Measurements from ENCODE around the gene TPD52L1.
"Not testable (repeated sequence)": the region's sequence is repeated elsewhere in the genome, so short reads cannot be mapped to it uniquely, and the experiment has no call there.

Gene TPD52L1, protein sequence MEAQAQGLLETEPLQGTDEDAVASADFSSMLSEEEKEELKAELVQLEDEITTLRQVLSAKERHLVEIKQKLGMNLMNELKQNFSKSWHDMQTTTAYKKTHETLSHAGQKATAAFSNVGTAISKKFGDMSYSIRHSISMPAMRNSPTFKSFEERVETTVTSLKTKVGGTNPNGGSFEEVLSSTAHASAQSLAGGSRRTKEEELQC

DNA sequence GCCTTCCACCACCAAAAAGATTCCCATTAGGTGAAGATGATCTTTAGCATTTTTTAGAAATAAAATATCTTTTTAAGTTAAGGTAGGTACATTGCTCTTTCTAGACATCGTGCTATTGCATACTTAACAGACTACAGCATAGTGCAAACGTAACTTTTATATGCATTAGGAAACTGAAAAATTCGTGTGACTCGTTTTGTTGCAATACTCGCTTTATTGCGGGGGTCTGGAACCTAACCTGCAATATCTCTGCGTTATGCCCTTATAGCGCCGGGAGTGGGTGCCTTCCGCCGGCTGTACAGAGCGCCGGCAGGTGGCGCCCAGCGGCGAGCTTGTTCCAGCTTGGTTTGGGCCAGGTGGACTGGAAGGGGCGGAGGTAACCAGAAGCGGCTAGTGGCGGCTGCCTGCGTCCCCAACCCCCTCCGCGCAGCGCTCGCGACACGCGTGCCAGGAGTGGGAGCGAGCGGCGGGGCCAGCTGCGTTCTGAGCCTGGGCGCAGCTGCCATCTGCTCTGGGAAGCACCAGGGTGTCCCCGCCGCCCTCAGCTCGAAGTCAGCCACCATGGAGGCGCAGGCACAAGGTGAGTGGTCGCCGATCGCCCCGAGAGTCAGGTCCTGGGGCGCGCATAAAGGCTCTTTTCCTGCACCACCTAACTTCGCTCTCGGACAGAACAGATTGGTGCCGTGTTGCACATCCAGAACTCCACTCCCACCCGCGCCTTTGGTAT, at the start of gene TPD52L1:
Gene TPD52L1, plus strand, starts transcription at position 383 of the 727 bp plus-strand sequence. Its CDS starts 179 bp downstream, at position 562.
- peak; percentile 83 for DNase-seq (ENCODE audit: low spot score)

DNA sequence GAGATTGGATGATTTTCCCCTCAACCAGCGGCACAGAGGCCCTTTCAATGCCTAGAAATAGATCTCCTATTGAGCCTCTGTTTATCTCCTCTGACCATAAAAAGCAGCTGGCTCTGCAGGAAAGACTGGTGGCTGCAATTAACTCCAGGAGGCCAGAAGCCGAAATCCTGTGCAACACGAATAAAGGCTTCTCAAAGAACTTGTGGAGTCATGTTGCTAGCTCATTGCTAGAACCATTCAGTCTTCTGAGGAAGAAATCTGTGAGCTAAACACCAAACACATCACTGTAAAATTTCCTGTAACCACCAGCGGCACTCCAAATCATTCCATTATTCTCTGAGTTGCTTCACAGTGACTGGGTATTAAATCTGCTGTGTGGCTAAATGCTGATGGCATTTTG, 49.1 kb upstream of the TPD52L1 start:
- peak; percentile 61 for DNase-seq (ENCODE audit: low spot score)

GRCh38 chr6:125107048-125107447, 46.5 kb upstream of the TPD52L1 start:
- DNase-seq (ENCODE audit: low spot score), result no peak

GRCh38 chr6:125107896-125108295, 45.7 kb upstream of the TPD52L1 start:
- DNase-seq (ENCODE audit: low spot score), result no peak

DNA sequence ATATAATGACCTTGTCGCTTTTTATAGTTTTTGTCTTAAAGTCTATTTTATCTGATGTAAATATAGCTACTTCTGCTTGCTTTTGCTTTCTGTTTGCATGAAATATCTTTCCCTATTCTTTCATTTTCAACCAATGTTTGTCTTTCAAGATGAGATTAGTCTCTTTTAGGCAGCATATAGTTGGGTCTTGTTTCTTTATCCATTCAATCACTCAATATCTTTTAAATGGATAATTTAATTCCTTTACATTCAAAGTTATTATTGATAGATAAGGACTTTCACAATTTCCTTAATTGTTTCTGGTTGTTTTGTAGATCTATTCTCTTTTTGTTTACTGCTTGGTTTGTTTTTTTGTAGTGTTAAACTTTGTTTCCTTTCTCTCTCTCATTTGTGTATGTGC, 43.5 kb upstream of the TPD52L1 start:
- DNase-seq (ENCODE audit: low spot score), result no peak

GRCh38 chr6:125111219-125111983, 42.2 kb upstream of the TPD52L1 start:
- DNase-seq (ENCODE audit: low spot score), result no peak

DNA sequence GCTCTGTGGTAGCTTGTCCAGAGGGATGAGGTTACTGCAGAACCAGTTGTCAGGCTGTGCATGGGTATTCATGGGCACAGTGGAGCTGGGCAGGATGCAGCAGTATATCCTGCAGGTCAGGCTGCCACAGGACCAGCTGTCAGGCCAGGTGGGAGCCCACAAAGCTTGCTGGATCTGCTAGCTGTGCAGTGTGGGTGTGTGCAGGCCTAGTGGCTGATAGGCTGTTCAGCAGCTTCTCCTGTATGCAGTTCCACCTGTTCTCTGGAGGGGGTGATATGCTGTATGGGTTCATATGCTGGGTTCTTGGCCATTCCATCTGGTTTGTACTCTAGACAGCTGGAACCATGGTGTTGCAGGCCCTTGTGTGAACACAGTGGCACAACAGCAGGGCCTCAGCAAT, 40.6 kb upstream of the TPD52L1 start:
- DNase-seq (ENCODE audit: low spot score), result no peak

GRCh38 chr6:125114248-125114858, 39.2 kb upstream of the TPD52L1 start:
- peak; percentile 57 for DNase-seq (ENCODE audit: low spot score)

- DNase-seq (ENCODE audit: low spot score), result no peak
Measured at GRCh38 chr6:125116170-125116569, 37.4 kb upstream of the TPD52L1 start.

GRCh38 chr6:125116710-125117109, 36.9 kb upstream of the TPD52L1 start:
- DNase-seq (ENCODE audit: low spot score), result no peak

DNA sequence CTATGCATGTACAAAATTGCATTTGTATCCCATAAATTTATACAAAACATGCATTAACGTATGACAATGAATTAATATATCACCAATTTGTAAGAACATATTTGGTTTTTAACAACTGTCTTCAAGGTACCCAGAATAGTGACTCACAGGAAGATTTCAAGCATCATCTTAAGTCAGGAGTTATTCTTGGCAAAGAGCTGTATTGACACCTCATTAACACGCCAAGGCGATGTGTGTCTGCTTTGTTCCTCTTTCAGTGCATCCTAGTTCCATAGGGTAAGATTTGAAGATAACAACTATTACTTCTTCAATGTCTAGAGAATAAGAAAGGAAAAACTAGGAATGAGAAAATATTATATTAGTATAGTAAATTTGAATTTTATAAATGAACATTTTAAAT, 35.8 kb upstream of the TPD52L1 start:
- no peak for DNase-seq (ENCODE audit: low spot score)

GRCh38 chr6:125120054-125120590, 33.5 kb upstream of the TPD52L1 start:
- no peak for DNase-seq (ENCODE audit: low spot score)

DNA sequence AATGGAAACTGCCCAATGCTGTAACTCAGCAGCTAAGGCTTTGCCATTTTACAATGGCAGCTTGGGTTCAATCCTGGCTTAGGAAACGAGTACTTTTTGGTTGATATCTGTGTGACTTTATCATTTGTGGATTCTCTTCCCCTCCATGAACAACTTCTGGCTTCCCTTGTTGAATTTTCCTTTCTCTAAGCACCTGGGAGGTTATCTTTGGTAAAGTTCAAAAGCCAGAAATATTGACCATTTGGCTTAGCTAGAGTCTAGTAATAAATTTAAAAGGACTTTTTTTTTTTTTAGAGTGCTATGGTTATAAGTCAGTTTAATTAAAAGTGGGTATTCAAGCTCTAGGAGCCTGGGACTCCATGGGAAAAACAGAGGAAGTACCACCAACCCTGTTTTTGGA, 31.7 kb upstream of the TPD52L1 start:
- DNase-seq (ENCODE audit: low spot score), result no peak

DNA sequence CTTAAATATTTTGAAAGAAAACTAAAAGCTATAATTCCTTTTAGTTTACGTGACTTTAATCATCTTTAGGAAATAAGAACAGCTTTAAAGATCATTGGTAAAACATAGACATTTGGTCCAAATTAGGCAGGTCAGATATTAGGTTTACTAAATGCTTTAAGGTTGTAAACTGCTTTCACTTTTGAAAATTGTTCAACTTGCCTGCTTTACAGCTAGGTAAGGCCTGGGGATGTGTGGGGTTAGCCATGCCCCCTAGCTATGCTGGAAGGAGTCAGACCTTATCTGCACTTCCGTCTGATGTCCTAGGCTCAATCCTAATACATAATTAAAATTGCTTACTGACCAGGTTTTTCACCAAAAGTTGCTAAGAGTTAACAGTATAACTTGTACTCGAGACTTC, 30.5 kb upstream of the TPD52L1 start:
- DNase-seq (ENCODE audit: low spot score), result no peak

GRCh38 chr6:125123468-125124048, 30.0 kb upstream of the TPD52L1 start:
- no peak for DNase-seq (ENCODE audit: low spot score)

DNA sequence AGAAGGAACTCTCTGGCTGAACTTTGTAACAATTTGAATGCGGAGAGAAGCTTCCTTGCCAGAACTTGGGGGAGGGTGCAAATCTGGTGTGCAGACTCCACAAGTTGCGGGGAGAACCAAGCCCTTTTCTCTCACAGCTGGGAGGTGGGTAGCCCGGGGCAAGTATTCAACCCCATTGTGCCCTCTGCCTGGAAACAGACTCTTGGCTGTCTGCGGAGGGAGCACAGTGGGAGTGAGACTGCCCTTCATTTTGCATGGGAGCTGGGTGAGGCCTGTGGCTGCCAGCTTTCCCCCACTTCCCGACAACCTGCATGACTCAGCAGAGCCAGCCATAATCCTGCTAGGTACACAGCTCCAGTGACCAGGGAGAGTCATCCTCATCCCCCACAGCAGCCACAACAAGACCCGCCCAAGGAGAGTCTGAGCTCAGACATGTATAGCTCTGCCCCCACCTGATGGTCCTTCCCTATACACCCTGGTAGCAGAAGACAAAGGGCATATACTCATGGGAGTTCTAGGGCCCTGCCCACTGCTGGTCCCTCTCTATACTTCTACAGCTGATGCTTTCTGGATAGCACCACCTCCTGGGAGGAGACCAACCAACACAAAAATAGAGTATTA, 29.4 kb upstream of the TPD52L1 start:
- DNase-seq (ENCODE audit: low spot score), result no peak

DNA sequence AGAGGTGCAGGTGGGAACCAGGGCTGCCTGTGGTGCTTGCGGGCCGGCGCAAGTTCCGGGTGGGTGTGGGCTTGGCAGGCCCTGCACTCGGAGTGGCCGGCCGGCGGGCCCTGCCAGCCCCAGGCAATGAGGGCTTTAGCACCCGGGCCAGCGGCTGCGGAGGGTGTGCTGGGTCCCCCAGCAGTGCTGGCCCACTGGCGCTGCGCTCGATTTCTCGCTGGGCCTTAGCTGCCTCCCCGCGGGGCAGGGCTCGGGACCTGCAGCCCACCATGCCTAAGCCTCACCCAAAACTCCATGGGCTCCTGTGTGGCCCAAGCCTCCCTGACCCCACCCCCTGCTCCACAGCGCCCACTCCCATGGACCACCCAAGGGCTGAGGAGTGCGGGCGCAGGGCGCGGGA, 27.7 kb upstream of the TPD52L1 start:
- DNase-seq (ENCODE audit: low spot score), result not testable (repeated sequence)

DNA sequence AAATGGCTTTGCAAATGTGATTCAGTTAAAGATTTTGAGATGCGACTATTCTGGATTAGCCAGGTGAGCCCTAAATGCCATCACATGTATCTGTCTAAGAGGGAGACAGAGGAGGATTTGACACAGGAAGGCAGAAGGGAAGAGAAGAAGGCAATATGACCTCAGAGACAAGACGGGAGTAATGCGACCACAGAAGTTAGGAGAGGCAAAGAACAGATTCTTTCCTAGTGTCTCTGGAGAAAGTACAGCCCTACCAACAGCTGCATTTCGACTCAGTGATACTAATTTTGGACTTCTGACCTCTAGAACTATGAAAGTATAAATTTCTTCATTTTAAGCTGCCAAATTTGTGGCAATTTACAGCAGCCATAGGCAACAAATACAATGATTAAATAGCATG, 24.2 kb upstream of the TPD52L1 start:
- DNase-seq (ENCODE audit: low spot score), result no peak

GRCh38 chr6:125132058-125132457, 21.5 kb upstream of the TPD52L1 start:
- no peak for DNase-seq (ENCODE audit: low spot score)

DNA sequence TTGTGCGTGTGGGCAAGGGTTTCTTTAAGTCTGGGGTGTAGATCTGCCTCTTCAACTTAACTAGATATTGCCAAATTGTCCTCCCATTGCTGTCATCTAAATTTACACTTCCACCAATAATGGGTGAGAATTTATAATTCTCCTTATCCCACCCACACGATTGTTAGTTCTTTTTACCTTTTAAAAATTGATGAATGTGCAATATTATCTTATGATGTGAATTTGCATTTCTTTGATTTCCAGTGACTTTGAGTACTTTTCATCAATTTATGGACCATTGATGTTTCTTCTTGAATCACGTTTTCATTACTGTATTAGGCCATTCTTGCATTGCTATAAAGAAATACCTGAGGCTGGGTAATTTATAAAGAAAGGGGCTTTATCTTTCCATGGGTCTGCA, 17.2 kb upstream of the TPD52L1 start:
- no peak for DNase-seq (ENCODE audit: low spot score)

- no peak for DNase-seq (ENCODE audit: low spot score)
Measured at GRCh38 chr6:125138083-125138482, 15.5 kb upstream of the TPD52L1 start.

- DNase-seq (ENCODE audit: low spot score), result peak; percentile 64
Measured at GRCh38 chr6:125140808-125141207, 12.8 kb upstream of the TPD52L1 start.

Measured in GM03348 (cell line).